Measurements from ENCODE around the gene CISH.
A peak's percentile ranks its signal among the peaks of the same experiment; 100 is the strongest.

Gene CISH

GRCh38 chr3:50612234-50612882, 784 bp upstream of the CISH start:
- DNase-seq: no peak

- DNase-seq: no peak
Observed at GRCh38 chr3:50610992-50611463, 546 bp downstream of the CISH start.

GRCh38 chr3:50610181-50610971, 1.2 kb downstream of the CISH start:
- DNase-seq: no peak

- DNase-seq: no peak
Observed at GRCh38 chr3:50609763-50610085, 1.9 kb downstream of the CISH start.

- no peak for DNase-seq
Observed at GRCh38 chr3:50609071-50609762, 2.4 kb downstream of the CISH start.

- DNase-seq: no peak
Observed at GRCh38 chr3:50608278-50608677, 3.3 kb downstream of the CISH start.

GRCh38 chr3:50607271-50608091, 4.1 kb downstream of the CISH start:
- DNase-seq: no peak

- DNase-seq: no peak
Observed at GRCh38 chr3:50606596-50606995, 5.0 kb downstream of the CISH start.

GRCh38 chr3:50605901-50606326, 5.7 kb downstream of the CISH start:
- no peak for DNase-seq

- DNase-seq: no peak
Observed at GRCh38 chr3:50604628-50605588, 6.7 kb downstream of the CISH start.

GRCh38 chr3:50604110-50604621, 7.4 kb downstream of the CISH start:
- no peak for DNase-seq

- no peak for DNase-seq
Observed at GRCh38 chr3:50603261-50604109, 8.1 kb downstream of the CISH start.

GRCh38 chr3:50602595-50603191, 8.9 kb downstream of the CISH start:
- DNase-seq: no peak

- peak; percentile 89 for DNase-seq
Observed at GRCh38 chr3:50600841-50601591, 10.6 kb downstream of the CISH start.

GRCh38 chr3:50600141-50600753, 11.3 kb downstream of the CISH start:
- DNase-seq: no peak

- no peak for DNase-seq
Observed at GRCh38 chr3:50599716-50600118, 11.9 kb downstream of the CISH start.

- no peak for DNase-seq
Observed at GRCh38 chr3:50599115-50599715, 12.4 kb downstream of the CISH start.

GRCh38 chr3:50594253-50594785, 17.3 kb downstream of the CISH start:
- DNase-seq: no peak

All from NCI-H2171 treated with DMSO at 0.1 percent for 48 hours (cell line).